Liver (tissue), 3 donors: Measurements from ENCODE around the gene CEP85L.

ENCODE experiments used
- GABPA ChIP-seq, 2 donors: IDR thresholded peaks in 1 of 2; conservative IDR thresholded peaks in 1 of 2; 2 replicates each; pipeline ENCODE4 v1.6.1; 2016; ENCODE audit warnings: antibody characterized with exemption in 2 of 2, mild to moderate bottlenecking in 1 of 2, moderate library complexity in 1 of 2
- HNF4G ChIP-seq: IDR thresholded peaks from 2 replicates; pipeline ENCODE4 v1.6.1; 2016; ENCODE audit warnings: antibody characterized with exemption
- TF ChIP-seq, protein P1 (sequence below): fragments of 150-350 bp; IDR thresholded peaks from 2 replicates; pipeline ENCODE4 v1.5.1; 2017; ENCODE audit warnings: improper control_type of control experiment, low read depth, low read length; ENCODE audit not compliant: missing input control
- donor health status: healthy.
- donor health status: healthy.

GRCh38 chr6:118530942-118531341 is 120.4 kb downstream of the CEP85L start:
- TF ChIP-seq, protein P1, sequence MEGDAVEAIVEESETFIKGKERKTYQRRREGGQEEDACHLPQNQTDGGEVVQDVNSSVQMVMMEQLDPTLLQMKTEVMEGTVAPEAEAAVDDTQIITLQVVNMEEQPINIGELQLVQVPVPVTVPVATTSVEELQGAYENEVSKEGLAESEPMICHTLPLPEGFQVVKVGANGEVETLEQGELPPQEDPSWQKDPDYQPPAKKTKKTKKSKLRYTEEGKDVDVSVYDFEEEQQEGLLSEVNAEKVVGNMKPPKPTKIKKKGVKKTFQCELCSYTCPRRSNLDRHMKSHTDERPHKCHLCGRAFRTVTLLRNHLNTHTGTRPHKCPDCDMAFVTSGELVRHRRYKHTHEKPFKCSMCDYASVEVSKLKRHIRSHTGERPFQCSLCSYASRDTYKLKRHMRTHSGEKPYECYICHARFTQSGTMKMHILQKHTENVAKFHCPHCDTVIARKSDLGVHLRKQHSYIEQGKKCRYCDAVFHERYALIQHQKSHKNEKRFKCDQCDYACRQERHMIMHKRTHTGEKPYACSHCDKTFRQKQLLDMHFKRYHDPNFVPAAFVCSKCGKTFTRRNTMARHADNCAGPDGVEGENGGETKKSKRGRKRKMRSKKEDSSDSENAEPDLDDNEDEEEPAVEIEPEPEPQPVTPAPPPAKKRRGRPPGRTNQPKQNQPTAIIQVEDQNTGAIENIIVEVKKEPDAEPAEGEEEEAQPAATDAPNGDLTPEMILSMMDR: no peak
- TF ChIP-seq GABPA (IDR thresholded peaks at IDR 0.05 in 1 of 2, conservative IDR thresholded peaks at IDR 0.05 in 1 of 2) (no peak), HNF4G (no peak)
